Keratinocyte (primary cell): ENCODE measurements around the gene WDR5. TPM values are rescaled to one million over a fixed set of nuclear protein-coding genes. Genes with fewer than 3 reads are reported as not detected.

Experiments used
- DNase-seq: peaks from one replicate; pipeline ENCODE4 v3.0.0-alpha.2; 2011; ENCODE audit warnings: low read depth, missing footprints, low spot score
- FAIRE-seq: peaks from 2 replicates; lab custom pipeline; 2011; peaks lifted over from hg19 to GRCh38; lab: Jason Lieb, UNC
- H2AFZ ChIP-seq: 2 replicates; pipeline ENCODE4 v1.6.0; 2012; ENCODE audit warnings: low read length, control low read depth, inconsistent platforms; ENCODE audit not compliant: control insufficient read depth
- H3K27ac ChIP-seq: 2 replicates; pipeline ENCODE4 v1.5.1; 2011; ENCODE audit warnings: low read length; ENCODE audit not compliant: control insufficient read depth, insufficient read depth
- H3K27me3 ChIP-seq: 3 replicates; pipeline ENCODE4 v1.6.0; 2011; ENCODE audit warnings: low read length; ENCODE audit not compliant: control insufficient read depth, insufficient read depth; ENCODE audit errors: extremely low read depth
- H3K36me3 ChIP-seq, 2 experiments: 2 replicates in 1 of 2; 3 replicates in 1 of 2; pipeline ENCODE4 v1.5.1; 2011; ENCODE audit warnings: low read length in 2 of 2, mild to moderate bottlenecking in 1 of 2; ENCODE audit not compliant: control insufficient read depth in 2 of 2, insufficient read depth in 2 of 2; ENCODE audit errors: extremely low read depth in 1 of 2
- H3K4me1 ChIP-seq: 3 replicates; pipeline ENCODE4 v1.5.1; 2011; ENCODE audit warnings: low read length; ENCODE audit not compliant: control insufficient read depth, insufficient read depth; ENCODE audit errors: extremely low read depth
- H3K4me2 ChIP-seq: 3 replicates; pipeline ENCODE4 v1.6.0; 2011; ENCODE audit warnings: low read depth, low read length; ENCODE audit not compliant: control insufficient read depth, insufficient read depth; ENCODE audit errors: extremely low read depth
- H3K4me3 ChIP-seq, 3 experiments: fragments of 200-600 bp in 1 of 3; sonication (generic) in 1 of 3; 2 replicates in 2 of 3; 3 replicates in 1 of 3; pipeline ENCODE4 v1.5.1; 2011 to 2016; ENCODE audit warnings: low read length in 3 of 3, mild to moderate bottlenecking in 3 of 3, control low read depth in 2 of 3, inconsistent platforms in 1 of 3, low read depth in 1 of 3, mixed read lengths in 1 of 3, mixed run types in 1 of 3, moderate library complexity in 1 of 3; ENCODE audit not compliant: control insufficient read depth in 2 of 3, insufficient read depth in 2 of 3; ENCODE audit errors: extremely low read depth in 1 of 3
- H3K79me2 ChIP-seq: 2 replicates; pipeline ENCODE4 v1.6.0; 2012; ENCODE audit warnings: low read length; ENCODE audit not compliant: control insufficient read depth, insufficient read depth
- H3K9ac ChIP-seq: 3 replicates; pipeline ENCODE4 v1.6.0; 2011; ENCODE audit warnings: low read length; ENCODE audit not compliant: control insufficient read depth, insufficient read depth; ENCODE audit errors: extremely low read depth
- H3K9me1 ChIP-seq: 3 replicates; pipeline ENCODE4 v1.6.0; 2011; ENCODE audit warnings: low read length; ENCODE audit not compliant: control insufficient read depth, insufficient read depth; ENCODE audit errors: extremely low read depth
- H3K9me3 ChIP-seq: 2 replicates; pipeline ENCODE4 v1.5.1; 2012; ENCODE audit warnings: low read depth, low read length; ENCODE audit not compliant: control insufficient read depth
- H4K20me1 ChIP-seq: 3 replicates; pipeline ENCODE4 v1.6.0; 2011; ENCODE audit warnings: low read length; ENCODE audit not compliant: control insufficient read depth, insufficient read depth; ENCODE audit errors: extremely low read depth
- CTCF ChIP-seq, 3 experiments: IDR thresholded peaks in 1 of 3; conservative IDR thresholded peaks in 1 of 3; optimal IDR thresholded peaks in 1 of 3; 2 replicates in 2 of 3; 3 replicates in 1 of 3; pipeline versions ENCODE3 to v1.5.1; 2011; ENCODE audit warnings: low read length in 3 of 3, mild to moderate bottlenecking in 3 of 3, moderate library complexity in 2 of 3, control low read depth in 1 of 3, inconsistent platforms in 1 of 3; ENCODE audit not compliant: insufficient read depth in 2 of 3; ENCODE audit errors: extremely low read depth in 1 of 3
- EZH2 ChIP-seq: IDR thresholded peaks from one replicate; pipeline ENCODE4 v1.6.1; 2012; ENCODE audit warnings: inconsistent platforms, mild to moderate bottlenecking, low read length, moderate library complexity
- dilution Hi-C: fragments of 300-500 bp; cut with MboI; formaldehyde crosslinking; loops from one replicate; pipeline ENCODE4 v1.7.0; 2020; ENCODE audit warnings: low sequenced_read_pairs; ENCODE audit not compliant: extremely low pct_ligation_motif_present
- polyA plus RNA-seq, 5 experiments: library from polyadenylated mRNA; depleted of rRNA in 3 of 5; stranded (reverse) in 3 of 5; stranded (forward) in 1 of 5; unstranded in 1 of 5; fragments of >200 nt; gene quantifications; 1 replicate in 1 of 5; 2 replicates in 3 of 5; 3 replicates in 1 of 5; pipeline versions ENCODE4 v1.2.1 to v1.2.3, GENCODE V29; 2011 to 2012; ENCODE audit warnings: missing spikeins in 2 of 5, low read depth in 1 of 5, low replicate concordance in 1 of 5

The WDR5 gene
- polyA plus RNA-seq, 1 donor (not counting 4 experiments of a cell fraction or from before 2014, with no cell fraction given) = 31.2 TPM

- Histone ChIP-seq H3K36me3 (peaks cover 41 to 46% of the 10 kb centered on the region in 2 experiments), H3K79me2 (peaks cover 22% of the 10 kb centered on the region), H4K20me1 (peaks cover 7% of the 10 kb centered on the region), H3K27ac (no peak overlapping the region), H3K9ac (no peak overlapping the region), H2AFZ (no peak overlapping the region), H3K9me1 (no peaks in the 10 kb centered on the region), H3K4me3 (no peak overlapping the region), H3K9me3 (no peaks in the 10 kb centered on the region), H3K27me3 (no peaks in the 10 kb centered on the region), H3K4me2 (no peak overlapping the region), H3K4me1 (peaks cover 15% of the 10 kb centered on the region)
- DNase-seq (no peak), FAIRE-seq (no peak)
- TF ChIP-seq CTCF (optimal IDR thresholded peaks at IDR 0.05 in 1 of 3, IDR thresholded peaks at IDR 0.05 in 1 of 3, conservative IDR thresholded peaks at IDR 0.05 in 1 of 3; ENCODE audit: extremely low read depth in 1 of 3, insufficient read depth in 2 of 3, low read length in 3 of 3) = no peak
- TF ChIP-seq EZH2 = no peak
- dilution Hi-C loops = no loop called here
Measured at GRCh38 chr9:134144801-134145200, 8.9 kb downstream of the WDR5 start.

DNA sequence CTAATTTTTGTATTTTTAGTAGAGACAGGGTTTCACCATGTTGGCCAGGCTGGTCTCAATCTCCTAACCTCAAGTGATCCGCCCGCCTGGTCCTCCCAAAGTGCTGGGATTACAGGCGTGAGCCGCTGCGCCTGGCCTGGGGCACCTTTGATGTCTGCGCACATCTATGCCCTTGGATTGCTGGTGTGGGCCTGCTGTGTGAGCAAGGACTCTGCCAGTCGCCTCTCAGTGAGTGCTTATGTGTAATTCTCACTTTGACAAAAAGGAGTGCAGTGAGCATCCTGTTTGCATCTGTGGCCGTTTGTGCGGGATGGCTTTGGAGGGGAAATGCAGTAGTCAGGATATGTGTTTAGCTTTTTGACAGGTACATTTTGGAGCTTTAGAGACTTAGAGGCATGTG lies 9.4 kb downstream of the WDR5 start:
- Histone ChIP-seq H3K9me3 (no peaks in the 10 kb centered on the region), H3K27ac (no peak overlapping the region), H3K4me2 (no peak overlapping the region), H3K9ac (no peak overlapping the region), H4K20me1 (peaks cover 7% of the 10 kb centered on the region), H2AFZ (no peak overlapping the region), H3K36me3 (peaks cover 38 to 47% of the 10 kb centered on the region in 2 experiments), H3K4me1 (peaks cover 15% of the 10 kb centered on the region), H3K27me3 (no peaks in the 10 kb centered on the region), H3K4me3 (no peak overlapping the region), H3K9me1 (no peaks in the 10 kb centered on the region), H3K79me2 (peaks cover 17% of the 10 kb centered on the region)
- dilution Hi-C loops = no loop called here
- DNase-seq = no peak
- TF ChIP-seq CTCF (optimal IDR thresholded peaks at IDR 0.05 in 1 of 3, IDR thresholded peaks at IDR 0.05 in 1 of 3, conservative IDR thresholded peaks at IDR 0.05 in 1 of 3; ENCODE audit: extremely low read depth in 1 of 3, insufficient read depth in 2 of 3, low read length in 3 of 3) = no peak
- TF ChIP-seq EZH2 = no peak
- FAIRE-seq = no peak
